Measurements from ENCODE around the gene MVK.

GRCh38 chr12:109611223-109611622 is 37.6 kb downstream of the MVK start:
- no peak for TF ChIP-seq CTCF (IDR thresholded peaks at IDR 0.05)
- TF ChIP-seq POLR2A (IDR thresholded peaks at IDR 0.05) = no peak
- no peak for TF ChIP-seq EP300 (IDR thresholded peaks at IDR 0.05)

Data from tibial nerve (tissue), 4 donors.